Astrocyte of the spinal cord (primary cell): ENCODE data around the gene SYNGR1.

Source experiments
- DNase-seq: peaks from one replicate; pipeline ENCODE4 v3.0.0; 2011; ENCODE audit warnings: low read depth, low spot score
- H3K4me3 ChIP-seq: 2 replicates; pipeline ENCODE4 v1.5.1; 2011; ENCODE audit warnings: low read depth, mild to moderate bottlenecking, low read length, moderate library complexity
- in situ Hi-C: cut with HindIII; loops from 2 replicates; pipeline ENCODE4 v1.10.0; 2017; ENCODE audit warnings: low sequenced_read_pairs
- TF ChIP-seq, protein P1 (sequence below): IDR thresholded peaks from 2 replicates; pipeline ENCODE4 v1.5.1; 2012; ENCODE audit warnings: low read depth, mild to moderate bottlenecking, low read length, inconsistent platforms

The SYNGR1 gene

DNA sequence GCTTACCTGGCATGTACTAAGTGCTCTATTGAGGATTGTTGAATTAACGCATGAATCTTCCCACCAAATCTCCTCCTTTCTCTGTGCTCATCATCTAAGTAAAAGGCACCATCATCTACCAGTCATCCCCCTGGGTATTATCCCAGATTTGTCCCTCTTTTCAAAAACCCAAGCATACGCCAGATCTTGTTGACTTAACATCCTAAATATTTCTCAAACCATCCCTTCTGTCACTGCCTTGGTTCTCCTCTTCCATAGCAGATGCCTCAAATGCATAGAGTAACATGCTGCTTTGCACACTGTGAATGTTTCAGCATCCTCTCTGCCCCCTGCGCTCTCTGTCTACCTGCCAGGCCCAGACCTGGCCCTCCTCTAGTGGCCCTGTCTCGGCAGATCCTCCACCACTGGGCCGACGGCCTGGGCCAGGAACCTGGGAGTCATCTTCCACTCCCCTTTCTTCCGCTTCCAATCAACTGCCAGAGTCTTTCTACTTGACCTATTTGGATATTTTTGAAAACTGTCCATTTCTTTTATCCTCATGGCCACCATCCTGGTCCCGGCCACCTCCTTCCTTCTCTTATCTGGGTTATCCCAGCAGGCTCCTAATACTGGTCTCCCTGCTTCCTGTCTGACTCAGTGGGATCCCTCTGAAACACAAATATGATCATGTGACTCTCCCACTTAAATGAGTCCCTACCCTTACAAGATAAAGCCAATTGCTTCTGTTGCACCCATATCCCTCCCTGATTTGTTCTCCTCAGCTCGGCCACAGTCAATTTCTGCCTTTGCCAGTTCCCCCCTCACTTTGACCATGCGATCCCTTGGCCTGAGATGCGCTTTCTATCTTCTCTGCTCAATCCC lies 46.4 kb downstream of the SYNGR1 start:
- TF ChIP-seq, protein P1, sequence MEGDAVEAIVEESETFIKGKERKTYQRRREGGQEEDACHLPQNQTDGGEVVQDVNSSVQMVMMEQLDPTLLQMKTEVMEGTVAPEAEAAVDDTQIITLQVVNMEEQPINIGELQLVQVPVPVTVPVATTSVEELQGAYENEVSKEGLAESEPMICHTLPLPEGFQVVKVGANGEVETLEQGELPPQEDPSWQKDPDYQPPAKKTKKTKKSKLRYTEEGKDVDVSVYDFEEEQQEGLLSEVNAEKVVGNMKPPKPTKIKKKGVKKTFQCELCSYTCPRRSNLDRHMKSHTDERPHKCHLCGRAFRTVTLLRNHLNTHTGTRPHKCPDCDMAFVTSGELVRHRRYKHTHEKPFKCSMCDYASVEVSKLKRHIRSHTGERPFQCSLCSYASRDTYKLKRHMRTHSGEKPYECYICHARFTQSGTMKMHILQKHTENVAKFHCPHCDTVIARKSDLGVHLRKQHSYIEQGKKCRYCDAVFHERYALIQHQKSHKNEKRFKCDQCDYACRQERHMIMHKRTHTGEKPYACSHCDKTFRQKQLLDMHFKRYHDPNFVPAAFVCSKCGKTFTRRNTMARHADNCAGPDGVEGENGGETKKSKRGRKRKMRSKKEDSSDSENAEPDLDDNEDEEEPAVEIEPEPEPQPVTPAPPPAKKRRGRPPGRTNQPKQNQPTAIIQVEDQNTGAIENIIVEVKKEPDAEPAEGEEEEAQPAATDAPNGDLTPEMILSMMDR: no peak
- in situ Hi-C loops: no loop called here
- DNase-seq: no peak

DNA sequence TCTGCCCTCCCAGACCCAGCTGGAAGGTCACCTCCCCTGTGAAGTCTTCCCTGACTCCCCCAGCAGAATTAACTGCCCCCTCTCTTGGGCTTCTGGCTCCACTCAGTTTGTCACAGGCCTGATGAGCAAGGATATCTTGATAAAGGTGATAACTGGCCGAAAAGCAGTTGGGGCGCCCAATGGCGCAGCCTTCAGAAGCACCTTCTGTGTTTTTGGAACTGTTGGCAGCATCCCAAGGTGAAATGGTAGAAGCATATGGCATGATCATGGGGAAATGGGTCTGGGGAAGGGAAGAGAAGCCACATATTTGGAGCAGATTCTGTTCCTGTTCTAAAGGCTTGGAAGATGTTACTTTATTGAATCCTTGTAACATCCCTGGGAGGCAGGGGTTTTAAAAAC lies 47.0 kb downstream of the SYNGR1 start:
- in situ Hi-C loops: no loop called here
- H3K4me3 ChIP-seq: no peak overlapping the region
- TF ChIP-seq, protein P1: no peak
- no peak for DNase-seq

More for the DNA sequence above, 46.4 kb downstream of the SYNGR1 start:
- no peak overlapping the region for H3K4me3 ChIP-seq

DNA sequence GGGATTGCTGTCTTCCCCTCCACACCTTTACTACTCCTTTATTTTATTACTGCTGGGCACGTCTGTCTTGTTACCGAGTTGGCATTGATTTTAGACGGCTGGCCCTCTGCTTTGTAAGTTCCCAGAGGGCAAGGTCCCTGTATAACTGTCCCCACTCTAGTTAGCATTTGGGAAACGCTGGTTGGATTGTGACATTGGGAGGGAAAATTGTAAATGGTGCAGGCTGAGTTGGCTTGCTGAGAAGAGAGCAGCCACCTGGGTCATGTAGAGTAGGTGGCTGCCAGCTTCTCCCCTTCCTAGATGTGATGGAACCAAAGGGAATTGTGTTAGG lies 51.5 kb downstream of the SYNGR1 start:
- H3K4me3 ChIP-seq: no peak overlapping the region
- in situ Hi-C loops: no loop called here
- TF ChIP-seq, protein P1: no peak
- DNase-seq: no peak

DNA sequence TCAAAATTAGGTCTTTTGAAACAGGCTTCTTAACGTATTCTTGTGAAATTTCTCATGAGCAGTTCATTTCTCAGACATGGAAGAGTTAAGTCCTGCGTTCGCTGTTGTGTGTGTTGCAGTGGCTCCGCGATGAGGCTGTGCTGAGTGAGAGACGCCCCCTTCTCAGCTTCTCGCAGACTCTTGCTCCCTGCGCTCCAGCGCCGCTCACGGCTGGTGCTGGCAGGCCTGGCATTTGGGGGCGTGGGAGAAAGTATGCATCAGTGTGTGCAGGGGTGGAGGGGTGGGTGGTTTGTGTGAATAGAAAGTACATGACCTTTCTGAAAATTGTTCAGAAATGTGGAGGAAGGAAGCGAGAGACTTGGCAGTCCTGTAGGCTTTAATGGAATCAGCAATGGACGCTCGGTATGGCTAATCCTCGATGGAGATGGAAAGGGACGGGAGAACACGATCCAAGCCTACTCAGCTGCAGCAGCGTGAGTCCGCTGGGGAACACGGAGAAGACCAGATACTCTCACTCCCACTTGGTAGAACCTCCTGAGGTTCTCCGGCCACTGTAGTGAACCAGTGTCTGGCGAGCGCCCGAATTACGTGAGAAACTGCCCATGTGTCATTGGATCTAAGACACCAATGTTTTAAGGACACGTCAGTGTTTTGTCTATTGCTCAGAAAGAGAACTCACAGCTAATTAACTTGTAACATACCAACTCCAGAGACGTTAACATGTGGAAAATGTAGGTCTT lies 55.7 kb downstream of the SYNGR1 start:
- DNase-seq: peak; percentile 60
- peak overlapping the region; percentile 1 for H3K4me3 ChIP-seq
- TF ChIP-seq, protein P1: peak; percentile 31
- in situ Hi-C loops: no loop called here

DNA sequence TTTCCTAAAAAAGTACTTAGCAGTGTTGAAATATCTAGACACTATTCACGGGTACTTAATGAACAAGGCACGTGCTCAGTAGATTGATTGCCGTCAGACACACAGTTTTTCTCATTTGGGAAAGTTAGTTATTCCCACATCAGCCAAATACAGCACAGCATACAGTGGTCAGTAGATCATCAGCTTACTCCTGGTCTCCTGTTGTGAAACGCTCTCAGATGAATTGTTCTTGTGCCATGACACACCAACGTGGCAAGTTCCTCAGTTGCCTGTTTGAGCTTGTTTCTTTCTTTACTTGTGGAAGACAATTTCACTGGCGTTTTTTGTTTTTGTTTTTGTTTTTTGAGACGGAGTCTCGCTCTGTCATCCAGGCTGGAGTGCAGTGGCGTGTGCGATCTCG lies 58.4 kb downstream of the SYNGR1 start:
- H3K4me3 ChIP-seq: no peak overlapping the region
- TF ChIP-seq, protein P1: no peak
- no peak for DNase-seq
- in situ Hi-C loops: no loop called here

DNA sequence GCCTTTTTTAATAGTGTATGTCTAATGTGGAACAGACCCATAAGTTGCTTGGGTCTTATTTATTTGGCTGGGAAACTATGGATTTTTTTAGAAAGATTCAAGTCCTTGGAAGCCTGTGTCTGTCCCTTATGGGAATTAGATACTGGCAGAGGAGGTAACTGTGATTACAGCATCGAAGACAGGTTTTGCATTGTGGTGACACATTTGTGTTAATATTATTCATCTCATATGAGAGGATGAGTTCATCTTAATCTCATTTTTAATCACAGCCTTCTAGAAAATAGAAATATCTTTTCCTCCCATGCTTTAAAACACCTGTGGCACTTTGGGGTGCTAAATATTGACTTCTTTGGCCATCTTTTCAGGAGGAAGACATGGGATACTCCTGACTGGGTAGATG lies 59.0 kb downstream of the SYNGR1 start:
- TF ChIP-seq, protein P1: no peak
- H3K4me3 ChIP-seq: no peak overlapping the region
- in situ Hi-C loops: no loop called here
- DNase-seq: no peak
